Measurements from ENCODE around the gene MEOX1. TPM values are rescaled to one million over a fixed set of nuclear protein-coding genes. Genes with fewer than 3 reads are reported as not detected.

Gene MEOX1
- total RNA-seq, 4 donors from 2014 or later = 0.32 to 4.5 (median 0.96) TPM; not detected in 1

GRCh38 chr17:43641416-43641815 is 20.3 kb downstream of the MEOX1 start:
- Histone ChIP-seq H3K4me1 (peaks cover 0 to 11% (median 4%) of the 10 kb centered on the region in 4 donors), H3K9me3 (no peaks in the 10 kb centered on the region), H3K36me3 (no peaks in the 10 kb centered on the region), H3K27me3 (peaks cover 31% of the 10 kb centered on the region), H3K4me3 (no peak overlapping the region), H3K27ac (no peak overlapping the region)
- WGBS, 2 donors (ENCODE audit: low coverage in 1 of 2) = 67 to 82% methylated on average over 4 to 7 of the region's 7 CpGs
- in situ Hi-C loops (cut with MboI; ENCODE audit: low pct_ligation_motif_present in 1 of 4, low pct_unique_long_range_greater_than_20kb in 1 of 4, low sequenced_read_pairs in 3 of 4) (no loop called here), intact Hi-C loops (cut with DNase I; ENCODE audit: low total_unique reads) (no loop called here)
- TF ChIP-seq EP300 (IDR thresholded peaks at IDR 0.05; ENCODE audit: low read depth) (no peak), POLR2A (IDR thresholded peaks at IDR 0.05) (no peak), POLR2AphosphoS5 (IDR thresholded peaks at IDR 0.05) (no peak)
- TF ChIP-seq, protein P1, sequence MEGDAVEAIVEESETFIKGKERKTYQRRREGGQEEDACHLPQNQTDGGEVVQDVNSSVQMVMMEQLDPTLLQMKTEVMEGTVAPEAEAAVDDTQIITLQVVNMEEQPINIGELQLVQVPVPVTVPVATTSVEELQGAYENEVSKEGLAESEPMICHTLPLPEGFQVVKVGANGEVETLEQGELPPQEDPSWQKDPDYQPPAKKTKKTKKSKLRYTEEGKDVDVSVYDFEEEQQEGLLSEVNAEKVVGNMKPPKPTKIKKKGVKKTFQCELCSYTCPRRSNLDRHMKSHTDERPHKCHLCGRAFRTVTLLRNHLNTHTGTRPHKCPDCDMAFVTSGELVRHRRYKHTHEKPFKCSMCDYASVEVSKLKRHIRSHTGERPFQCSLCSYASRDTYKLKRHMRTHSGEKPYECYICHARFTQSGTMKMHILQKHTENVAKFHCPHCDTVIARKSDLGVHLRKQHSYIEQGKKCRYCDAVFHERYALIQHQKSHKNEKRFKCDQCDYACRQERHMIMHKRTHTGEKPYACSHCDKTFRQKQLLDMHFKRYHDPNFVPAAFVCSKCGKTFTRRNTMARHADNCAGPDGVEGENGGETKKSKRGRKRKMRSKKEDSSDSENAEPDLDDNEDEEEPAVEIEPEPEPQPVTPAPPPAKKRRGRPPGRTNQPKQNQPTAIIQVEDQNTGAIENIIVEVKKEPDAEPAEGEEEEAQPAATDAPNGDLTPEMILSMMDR (IDR thresholded peaks at IDR 0.05) = no peak
- no peak for DNase-seq

GRCh38 chr17:43640491-43641252 is 21.1 kb downstream of the MEOX1 start:
- H3K36me3 ChIP-seq = no peaks in the 10 kb centered on the region
- no peak for TF ChIP-seq POLR2AphosphoS5 (IDR thresholded peaks at IDR 0.05)
- TF ChIP-seq, protein P1 (IDR thresholded peaks at IDR 0.05) = no peak
- TF ChIP-seq POLR2A (IDR thresholded peaks at IDR 0.05) = no peak
- TF ChIP-seq EP300 (IDR thresholded peaks at IDR 0.05; ENCODE audit: low read depth) = no peak
- peaks cover 24% of the 10 kb centered on the region for H3K27me3 ChIP-seq
- intact Hi-C loops (cut with DNase I; ENCODE audit: low total_unique reads) (no loop called here), in situ Hi-C loops (cut with MboI; ENCODE audit: low pct_ligation_motif_present in 1 of 4, low pct_unique_long_range_greater_than_20kb in 1 of 4, low sequenced_read_pairs in 3 of 4) (no loop called here)
- H3K9me3 ChIP-seq = no peaks in the 10 kb centered on the region
- no peak overlapping the region for H3K27ac ChIP-seq
- DNase-seq = no peak
- 75 to 80% methylated on average over 2 to 8 of the region's 8 CpGs for WGBS, 2 donors (ENCODE audit: low coverage in 1 of 2)
- H3K4me3 ChIP-seq = no peak overlapping the region
- H3K4me1 ChIP-seq = peaks cover 0 to 4% (median under 1%) of the 10 kb centered on the region in 4 donors

GRCh38 chr17:43637563-43638323 is 24.0 kb downstream of the MEOX1 start:
- 67 to 100% methylated on average over 3 to 13 of the region's 13 CpGs for WGBS, 2 donors (ENCODE audit: low coverage in 1 of 2)
- Histone ChIP-seq H3K4me1 (no peaks in the 10 kb centered on the region), H3K27me3 (peaks cover 5% of the 10 kb centered on the region), H3K4me3 (no peak overlapping the region), H3K36me3 (no peaks in the 10 kb centered on the region), H3K27ac (no peak overlapping the region), H3K9me3 (no peaks in the 10 kb centered on the region)
- in situ Hi-C loops (cut with MboI; ENCODE audit: low pct_ligation_motif_present in 1 of 4, low pct_unique_long_range_greater_than_20kb in 1 of 4, low sequenced_read_pairs in 3 of 4) (no loop called here), intact Hi-C loops (cut with DNase I; ENCODE audit: low total_unique reads) (no loop called here)
- DNase-seq = no peak
- TF ChIP-seq POLR2AphosphoS5 (IDR thresholded peaks at IDR 0.05) = no peak
- TF ChIP-seq POLR2A (IDR thresholded peaks at IDR 0.05) = no peak
- TF ChIP-seq, protein P1 (IDR thresholded peaks at IDR 0.05) = no peak
- TF ChIP-seq EP300 (IDR thresholded peaks at IDR 0.05; ENCODE audit: low read depth) = no peak

GRCh38 chr17:43636426-43636825 is 25.3 kb downstream of the MEOX1 start:
- 73 to 75% methylated on average over 3 to 5 of the region's 5 CpGs for WGBS, 2 donors (ENCODE audit: low coverage in 1 of 2)
- H3K36me3 ChIP-seq = no peaks in the 10 kb centered on the region
- peaks cover 5% of the 10 kb centered on the region for H3K27me3 ChIP-seq
- H3K4me1 ChIP-seq = no peaks in the 10 kb centered on the region
- in situ Hi-C loops (cut with MboI; ENCODE audit: low pct_ligation_motif_present in 1 of 4, low pct_unique_long_range_greater_than_20kb in 1 of 4, low sequenced_read_pairs in 3 of 4) (no loop called here), intact Hi-C loops (cut with DNase I; ENCODE audit: low total_unique reads) (no loop called here)
- no peak for TF ChIP-seq EP300 (IDR thresholded peaks at IDR 0.05; ENCODE audit: low read depth)
- TF ChIP-seq, protein P1 (IDR thresholded peaks at IDR 0.05) = no peak
- no peak for TF ChIP-seq POLR2A (IDR thresholded peaks at IDR 0.05)
- TF ChIP-seq POLR2AphosphoS5 (IDR thresholded peaks at IDR 0.05) = no peak
- no peak overlapping the region for H3K27ac ChIP-seq
- H3K4me3 ChIP-seq = no peak overlapping the region
- H3K9me3 ChIP-seq = no peaks in the 10 kb centered on the region
- no peak for DNase-seq
